ENCODE measurements around the gene DAW1. TPM values are rescaled to one million over a fixed set of nuclear protein-coding genes. Genes with fewer than 3 reads are reported as not detected.

Gene DAW1, protein sequence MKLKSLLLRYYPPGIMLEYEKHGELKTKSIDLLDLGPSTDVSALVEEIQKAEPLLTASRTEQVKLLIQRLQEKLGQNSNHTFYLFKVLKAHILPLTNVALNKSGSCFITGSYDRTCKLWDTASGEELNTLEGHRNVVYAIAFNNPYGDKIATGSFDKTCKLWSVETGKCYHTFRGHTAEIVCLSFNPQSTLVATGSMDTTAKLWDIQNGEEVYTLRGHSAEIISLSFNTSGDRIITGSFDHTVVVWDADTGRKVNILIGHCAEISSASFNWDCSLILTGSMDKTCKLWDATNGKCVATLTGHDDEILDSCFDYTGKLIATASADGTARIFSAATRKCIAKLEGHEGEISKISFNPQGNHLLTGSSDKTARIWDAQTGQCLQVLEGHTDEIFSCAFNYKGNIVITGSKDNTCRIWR
- under 0.01 and 2.1 TPM in 2 replicates for total RNA-seq (2014; rRNA removed; shearing (Covaris generic))
- polyA plus RNA-seq (2016; fragmentation: Nextera tagmentation; extraction: Ambion mirVana) = 0.81 and 1.1 TPM in 2 replicates

GRCh38 chr2:227871375-227871791, at the start of gene DAW1:
DAW1 (plus strand) TSS chr2:227871631; CDS start chr2:227871690, 59 bp downstream.
- H2AFZ ChIP-seq = peak within 1 kb of the TSS; percentile 98
- peak; percentile 77 for DNase-seq
- H3K9ac ChIP-seq = peak within 1 kb of the TSS; percentile 68
- H3F3A ChIP-seq (ENCODE audit: insufficient read depth) = peaks cover 3% of the 10 kb centered on the region
- H3K4me2 ChIP-seq (ENCODE audit: unreplicated experiment) = peak within 1 kb of the TSS; percentile 87
- H3K36me3 ChIP-seq (ENCODE audit: low read depth) = no peaks in the 10 kb centered on the region
- no peaks in the 10 kb centered on the region for H3K79me2 ChIP-seq (ENCODE audit: insufficient read depth)
- H4K20me1 ChIP-seq (ENCODE audit: insufficient read depth) = no peaks in the 10 kb centered on the region
- in situ Hi-C loops (cut with MboI) = no loop called here
- 4 to 6% methylated on average over 33 of the region's 34 CpGs for WGBS, 2 experiments (ENCODE audit: low coverage in 1 of 2, low lambda C conversion rate in 2 of 2, missing lambda C conversion rate in 2 of 2)
- peak within 1 kb of the TSS; percentile 71 for H3K4me3 ChIP-seq
- H3K4me1 ChIP-seq (ENCODE audit: insufficient read depth) = peaks cover 1% of the 10 kb centered on the region
- no peak within 1 kb of the TSS for H3K27ac ChIP-seq
- no peaks in the 10 kb centered on the region for H3K9me3 ChIP-seq (ENCODE audit: low read depth)
- TF ChIP-seq EZH2 (IDR thresholded peaks at IDR 0.05; ENCODE audit: insufficient read depth, poor library complexity, severe bottlenecking) (no peak), EZH2phosphoT487 (IDR thresholded peaks at IDR 0.05; ENCODE audit: insufficient read depth, low read depth) (no peak)
- no peaks in the 10 kb centered on the region for H3K27me3 ChIP-seq (replicated peaks; ENCODE audit: insufficient read depth)
- H3K9me2 ChIP-seq (ENCODE audit: insufficient read depth) = no peaks in the 10 kb centered on the region

- Histone ChIP-seq H3K9me2 (ENCODE audit: insufficient read depth) (no peaks in the 10 kb centered on the region), H3K4me1 (ENCODE audit: insufficient read depth) (peaks cover 13% of the 10 kb centered on the region), H4K20me1 (ENCODE audit: insufficient read depth) (no peaks in the 10 kb centered on the region), H3K9ac (no peak overlapping the region), H3F3A (ENCODE audit: insufficient read depth) (peaks cover 13% of the 10 kb centered on the region), H3K4me2 (ENCODE audit: unreplicated experiment) (no peak overlapping the region), H3K36me3 (ENCODE audit: low read depth) (no peaks in the 10 kb centered on the region), H3K79me2 (ENCODE audit: insufficient read depth) (no peaks in the 10 kb centered on the region), H3K27ac (no peak overlapping the region), H3K9me3 (ENCODE audit: low read depth) (no peaks in the 10 kb centered on the region), H3K4me3 (no peak overlapping the region), H3K27me3 (replicated peaks; ENCODE audit: insufficient read depth) (no peaks in the 10 kb centered on the region), H2AFZ (no peak overlapping the region)
- in situ Hi-C loops (cut with MboI) = no loop called here
- WGBS, 2 experiments (ENCODE audit: low coverage in 1 of 2, low lambda C conversion rate in 2 of 2, missing lambda C conversion rate in 2 of 2) = 93 to 96% methylated on average over 2 of the region's 2 CpGs
- TF ChIP-seq EZH2phosphoT487 (IDR thresholded peaks at IDR 0.05; ENCODE audit: insufficient read depth, low read depth) (no peak), EZH2 (IDR thresholded peaks at IDR 0.05; ENCODE audit: insufficient read depth, poor library complexity, severe bottlenecking) (no peak)
- no peak for DNase-seq
Observed at GRCh38 chr2:227822416-227823003, 48.9 kb upstream of the DAW1 start.

GRCh38 chr2:227823922-227824321, 47.5 kb upstream of the DAW1 start:
- no peak overlapping the region for H3K4me2 ChIP-seq (ENCODE audit: unreplicated experiment)
- H3K27me3 ChIP-seq (replicated peaks; ENCODE audit: insufficient read depth) = no peaks in the 10 kb centered on the region
- no peaks in the 10 kb centered on the region for H3K9me2 ChIP-seq (ENCODE audit: insufficient read depth)
- TF ChIP-seq EZH2phosphoT487 (IDR thresholded peaks at IDR 0.05; ENCODE audit: insufficient read depth, low read depth) (no peak), EZH2 (IDR thresholded peaks at IDR 0.05; ENCODE audit: insufficient read depth, poor library complexity, severe bottlenecking) (no peak)
- H3K4me3 ChIP-seq = no peak overlapping the region
- H3F3A ChIP-seq (ENCODE audit: insufficient read depth) = peaks cover 6% of the 10 kb centered on the region; the same call in 1 of the 2 replicates
- H3K79me2 ChIP-seq (ENCODE audit: insufficient read depth) = no peaks in the 10 kb centered on the region
- H3K4me1 ChIP-seq (ENCODE audit: insufficient read depth) = peaks cover 8% of the 10 kb centered on the region
- no peak for DNase-seq
- 94 to 97% methylated on average over 2 of the region's 2 CpGs for WGBS, 2 experiments (ENCODE audit: low coverage in 1 of 2, low lambda C conversion rate in 2 of 2, missing lambda C conversion rate in 2 of 2)
- H2AFZ ChIP-seq = no peak overlapping the region
- no peaks in the 10 kb centered on the region for H3K9me3 ChIP-seq (ENCODE audit: low read depth)
- no peaks in the 10 kb centered on the region for H4K20me1 ChIP-seq (ENCODE audit: insufficient read depth)
- no peak overlapping the region for H3K9ac ChIP-seq
- no peaks in the 10 kb centered on the region for H3K36me3 ChIP-seq (ENCODE audit: low read depth)
- H3K27ac ChIP-seq = no peak overlapping the region
- in situ Hi-C loops (cut with MboI) = no loop called here

DNA sequence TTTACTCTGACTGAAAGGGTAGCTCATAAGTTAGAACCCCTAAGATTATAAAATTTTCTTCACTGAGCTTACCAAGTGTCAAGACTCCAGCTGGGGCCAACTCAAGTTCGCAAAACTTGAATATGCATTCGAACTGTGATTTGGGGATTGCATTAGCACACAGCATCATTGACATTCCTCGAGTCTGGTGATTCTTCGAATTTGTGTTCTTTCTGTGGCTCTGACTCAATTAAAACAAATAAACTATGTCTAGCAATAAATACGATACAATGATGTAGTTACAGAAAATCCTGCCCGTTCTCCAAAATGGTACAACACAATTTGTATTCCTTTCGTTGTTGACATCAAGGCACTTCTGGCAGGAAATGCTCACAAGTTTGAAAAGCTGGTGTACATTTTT, 46.7 kb upstream of the DAW1 start:
- no peaks in the 10 kb centered on the region for H4K20me1 ChIP-seq (ENCODE audit: insufficient read depth)
- no peak overlapping the region for H3K4me2 ChIP-seq (ENCODE audit: unreplicated experiment)
- no peaks in the 10 kb centered on the region for H3K9me3 ChIP-seq (ENCODE audit: low read depth)
- no peaks in the 10 kb centered on the region for H3K4me1 ChIP-seq (ENCODE audit: insufficient read depth)
- no peaks in the 10 kb centered on the region for H3K27me3 ChIP-seq (replicated peaks; ENCODE audit: insufficient read depth)
- no peak for DNase-seq
- no peak overlapping the region for H3K27ac ChIP-seq
- no peaks in the 10 kb centered on the region for H3K36me3 ChIP-seq (ENCODE audit: low read depth)
- no peaks in the 10 kb centered on the region for H3K9me2 ChIP-seq (ENCODE audit: insufficient read depth)
- no peak overlapping the region for H2AFZ ChIP-seq
- no peak overlapping the region for H3K4me3 ChIP-seq
- H3K79me2 ChIP-seq (ENCODE audit: insufficient read depth) = no peaks in the 10 kb centered on the region
- no peak for TF ChIP-seq EZH2 (IDR thresholded peaks at IDR 0.05; ENCODE audit: insufficient read depth, poor library complexity, severe bottlenecking)
- TF ChIP-seq EZH2phosphoT487 (IDR thresholded peaks at IDR 0.05; ENCODE audit: insufficient read depth, low read depth) = no peak
- no peak overlapping the region for H3K9ac ChIP-seq
- in situ Hi-C loops (cut with MboI) = no loop called here
- H3F3A ChIP-seq (ENCODE audit: insufficient read depth) = no peaks in the 10 kb centered on the region
- 94 to 96% methylated on average over 7 of the region's 7 CpGs for WGBS, 2 experiments (ENCODE audit: low coverage in 1 of 2, low lambda C conversion rate in 2 of 2, missing lambda C conversion rate in 2 of 2)

Data from GM23248 (cell line).